GM21390 (cell line): ENCODE data around the gene SNRPD3.

Experiments
- ATAC-seq: cut with Tn5 transposase; IDR thresholded peaks from one replicate; pipeline ENCODE4 v1.9.1; 2021; ENCODE audit not compliant: unreplicated experiment

Gene SNRPD3

GRCh38 chr22:24555165-24556039 is at the start of gene SNRPD3:
SNRPD3 (plus strand) TSS chr22:24555999; CDS start chr22:24557675, 1,676 bp downstream.
- ATAC-seq, result peak; percentile 67

GRCh38 chr22:24506802-24507438 is 48.9 kb upstream of the SNRPD3 start:
- no peak for ATAC-seq

- ATAC-seq, result no peak
These were observed 48.1 kb upstream of the SNRPD3 start for GRCh38 chr22:24507716-24508115.

- no peak for ATAC-seq
These were observed 44.9 kb upstream of the SNRPD3 start for GRCh38 chr22:24510637-24511625.

GRCh38 chr22:24512043-24512442 is 43.8 kb upstream of the SNRPD3 start:
- ATAC-seq, result no peak

GRCh38 chr22:24513378-24514240 is 42.2 kb upstream of the SNRPD3 start:
- no peak for ATAC-seq

GRCh38 chr22:24514241-24515026 is 41.4 kb upstream of the SNRPD3 start:
- no peak for ATAC-seq

GRCh38 chr22:24515027-24515338 is 40.8 kb upstream of the SNRPD3 start:
- ATAC-seq, result no peak

- ATAC-seq, result no peak
These were observed 39.5 kb upstream of the SNRPD3 start for GRCh38 chr22:24516301-24516737.

GRCh38 chr22:24517446-24517845 is 38.4 kb upstream of the SNRPD3 start:
- no peak for ATAC-seq

- ATAC-seq, result no peak
These were observed 37.6 kb upstream of the SNRPD3 start for GRCh38 chr22:24518228-24518627.

GRCh38 chr22:24518771-24519485 is 36.9 kb upstream of the SNRPD3 start:
- ATAC-seq, result no peak

GRCh38 chr22:24519496-24519895 is 36.3 kb upstream of the SNRPD3 start:
- no peak for ATAC-seq

GRCh38 chr22:24521791-24522245 is 34.0 kb upstream of the SNRPD3 start:
- no peak for ATAC-seq

- ATAC-seq, result no peak
These were observed 31.9 kb upstream of the SNRPD3 start for GRCh38 chr22:24523873-24524272.

GRCh38 chr22:24525416-24526037 is 30.3 kb upstream of the SNRPD3 start:
- ATAC-seq, result no peak

GRCh38 chr22:24526191-24526590 is 29.6 kb upstream of the SNRPD3 start:
- no peak for ATAC-seq

GRCh38 chr22:24529898-24530297 is 25.9 kb upstream of the SNRPD3 start:
- no peak for ATAC-seq
